NCI-H2196 treated with DMSO at 0.1 percent for 48 hours (cell line): Measurements from ENCODE around the gene KPTN.
"Not testable (repeated sequence)": the region's sequence is repeated elsewhere in the genome, so short reads cannot be mapped to it uniquely, and the experiment has no call there.

Experiments used
- DNase-seq: peaks from one replicate; lab custom pipeline; 2025; ENCODE audit not compliant: unreplicated experiment; lab: John Stamatoyannopoulos, UW

The KPTN gene

DNA sequence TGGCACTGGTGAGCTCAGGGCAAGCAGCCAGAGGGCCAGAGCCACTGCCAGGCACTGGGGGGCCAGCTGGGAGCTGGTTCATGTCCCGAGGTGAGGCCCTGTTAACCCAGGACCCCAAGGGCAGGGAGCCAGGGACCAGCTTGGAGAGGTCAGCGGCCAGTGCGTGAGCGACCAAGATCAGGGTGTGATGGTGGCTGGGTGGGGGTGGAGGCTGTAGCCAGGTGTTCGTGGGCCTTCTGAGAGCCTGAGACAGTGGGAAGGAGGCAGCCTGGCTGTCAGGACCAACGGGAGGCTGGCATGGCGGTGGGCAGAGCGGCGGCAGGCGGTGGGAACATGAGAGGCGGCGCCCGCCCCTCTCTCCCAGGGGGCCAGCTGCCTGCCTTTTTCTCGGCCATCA, 8.1 kb upstream of the KPTN start:
- no peak for DNase-seq

DNA sequence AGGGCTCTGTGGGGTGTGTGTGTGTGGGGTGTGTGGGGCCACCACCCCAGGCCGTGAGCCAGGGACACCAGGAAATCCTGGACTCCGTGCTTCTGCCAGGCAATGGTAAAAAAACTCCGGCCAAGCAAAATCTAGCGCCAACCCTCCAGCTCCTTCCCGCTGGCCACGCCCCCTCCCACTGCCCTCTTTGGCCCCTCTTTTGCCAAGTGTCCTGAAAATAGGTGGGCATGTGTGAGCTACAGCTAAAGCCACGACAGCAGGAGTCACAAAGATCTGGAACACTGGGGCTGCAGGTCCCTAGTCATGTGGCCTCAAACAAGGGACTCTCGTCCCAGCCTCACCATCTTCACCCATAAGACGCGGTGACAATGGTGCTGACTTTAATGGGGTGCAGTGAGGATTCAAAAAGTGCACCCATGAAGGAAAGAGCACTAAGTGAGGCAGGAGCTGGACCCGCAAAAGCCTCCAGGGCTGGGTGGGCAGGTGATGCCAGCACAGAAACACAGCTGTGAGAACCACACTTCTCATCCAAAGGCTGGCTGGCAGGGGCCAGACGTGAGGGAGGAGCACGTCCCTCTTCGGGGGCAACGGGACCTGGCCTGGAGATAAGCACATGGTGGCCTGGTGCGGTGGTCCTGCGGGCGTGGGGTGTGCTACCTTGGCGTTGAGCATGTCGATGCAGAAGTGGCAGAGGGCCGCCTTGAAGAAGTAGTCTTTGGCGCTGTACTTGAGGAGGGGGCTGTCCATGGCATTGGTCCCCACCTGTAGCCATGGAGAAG, 7.5 kb upstream of the KPTN start:
- no peak for DNase-seq

- no peak for DNase-seq
Measured at GRCh38 chr19:47490847-47491246, 6.8 kb upstream of the KPTN start.

DNA sequence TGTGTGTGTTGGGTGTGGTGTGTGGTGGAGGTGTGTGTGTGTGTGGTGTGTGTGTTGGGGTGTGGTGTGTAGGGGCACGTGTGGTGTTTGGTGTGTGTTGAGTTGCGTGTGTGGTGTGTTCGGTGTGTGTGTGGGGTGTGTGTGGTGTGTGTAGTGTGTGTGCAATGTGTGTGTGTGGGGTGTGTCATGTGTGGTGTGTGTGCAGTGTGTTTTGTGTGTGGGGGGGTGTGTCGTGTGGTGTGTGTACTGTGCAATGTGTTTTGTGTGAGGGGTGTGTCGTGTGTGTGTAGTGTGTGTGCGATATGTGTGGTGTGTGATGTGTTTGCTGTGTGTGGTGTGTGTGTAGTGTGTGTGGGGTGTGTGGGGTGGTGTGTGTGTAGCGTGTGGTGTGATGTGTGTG, 6.0 kb upstream of the KPTN start:
- DNase-seq: no peak

- DNase-seq: no peak
Measured at GRCh38 chr19:47489072-47489914, 5.3 kb upstream of the KPTN start.

GRCh38 chr19:47487551-47488515, 3.8 kb upstream of the KPTN start:
- DNase-seq: no peak

DNA sequence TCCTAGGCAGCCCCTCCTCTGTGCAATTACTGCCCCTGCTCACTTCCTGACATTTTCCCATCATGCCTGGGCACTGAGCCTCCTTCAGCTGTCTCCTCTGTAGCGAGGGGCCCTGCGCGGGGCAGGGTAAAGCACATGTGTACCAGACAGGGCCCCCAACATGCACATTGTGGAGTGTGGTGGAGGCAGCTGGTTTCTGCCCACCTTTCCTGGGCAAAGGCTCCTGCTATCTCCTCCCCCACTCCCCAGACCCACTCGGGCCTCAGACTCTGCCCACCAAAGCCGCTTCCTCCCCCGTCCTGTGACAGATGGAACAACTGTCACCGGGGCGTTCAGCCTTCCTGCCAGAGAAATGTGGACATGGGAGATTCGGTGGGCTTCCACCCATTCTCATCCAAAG, 2.9 kb upstream of the KPTN start:
- no peak for DNase-seq

DNA sequence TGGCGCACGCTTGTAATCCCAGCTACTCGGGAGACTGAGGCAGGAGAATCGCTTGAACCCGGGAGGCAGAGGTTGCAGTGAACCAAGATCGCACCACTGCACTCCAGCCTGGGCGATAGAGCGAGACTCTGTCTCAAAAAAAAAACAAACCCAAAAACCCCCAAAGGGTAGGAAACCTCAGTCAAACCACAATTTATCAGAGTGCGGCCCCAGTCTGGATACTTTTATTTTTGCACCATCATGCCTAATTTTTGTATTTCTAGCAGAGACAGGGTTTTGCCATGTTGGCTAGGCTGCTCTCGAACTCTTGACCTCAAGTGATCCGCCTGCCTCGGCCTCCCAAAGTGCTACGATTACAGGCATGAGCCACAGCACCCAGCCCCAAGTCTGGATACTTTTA, 2.2 kb upstream of the KPTN start:
- not testable (repeated sequence) for DNase-seq

GRCh38 chr19:47485210-47485609, 1.2 kb upstream of the KPTN start:
- no peak for DNase-seq

DNA sequence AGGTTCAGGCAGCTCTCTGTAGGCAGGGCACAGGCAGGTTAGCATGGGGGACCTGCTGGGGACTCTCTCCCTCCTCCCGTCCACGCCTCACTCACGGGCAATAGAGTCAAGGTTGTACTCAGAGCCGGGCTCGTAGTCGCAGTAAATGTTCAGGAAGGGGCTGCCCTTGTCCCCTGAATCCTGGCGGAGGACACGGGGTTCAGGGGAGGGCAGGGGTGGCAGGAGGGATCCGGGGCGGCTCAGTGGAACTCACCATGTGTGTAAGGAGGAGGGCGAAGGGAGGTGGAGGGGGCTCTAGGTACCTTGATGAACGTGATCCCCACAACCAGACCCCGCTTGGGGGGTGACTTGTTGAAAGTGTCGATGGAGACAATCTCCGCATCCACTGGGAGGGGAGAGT, 819 bp downstream of the KPTN start:
- no peak for DNase-seq

DNA sequence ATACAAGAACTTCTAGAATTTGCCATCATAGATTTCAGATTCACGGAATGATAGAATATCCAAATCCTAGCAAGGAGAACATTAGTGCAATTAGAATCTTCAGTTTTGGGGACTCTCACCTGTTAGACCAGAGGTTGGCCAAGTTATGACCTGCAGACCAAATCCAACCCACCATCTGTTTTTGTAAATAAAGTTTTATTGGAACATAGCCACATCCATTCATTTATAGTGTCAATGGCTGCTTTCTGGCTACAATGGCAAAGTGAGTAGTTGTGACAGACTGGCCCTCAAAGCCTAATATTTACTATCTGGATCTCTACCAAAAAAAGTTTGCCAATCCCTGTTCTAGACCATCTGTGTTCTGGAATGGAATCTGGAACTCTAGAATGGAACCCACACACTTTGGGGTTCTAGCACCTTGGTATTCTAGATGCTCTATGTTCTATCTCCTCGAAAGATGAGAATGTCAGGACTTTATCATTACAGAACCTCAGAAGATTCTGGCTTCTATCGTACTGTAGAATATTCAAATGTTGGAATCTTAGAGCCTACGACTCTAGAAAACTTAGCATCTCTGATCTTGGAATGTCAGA, 2.5 kb downstream of the KPTN start:
- no peak for DNase-seq

- no peak for DNase-seq
Measured at GRCh38 chr19:47480658-47481057, 3.4 kb downstream of the KPTN start.

DNA sequence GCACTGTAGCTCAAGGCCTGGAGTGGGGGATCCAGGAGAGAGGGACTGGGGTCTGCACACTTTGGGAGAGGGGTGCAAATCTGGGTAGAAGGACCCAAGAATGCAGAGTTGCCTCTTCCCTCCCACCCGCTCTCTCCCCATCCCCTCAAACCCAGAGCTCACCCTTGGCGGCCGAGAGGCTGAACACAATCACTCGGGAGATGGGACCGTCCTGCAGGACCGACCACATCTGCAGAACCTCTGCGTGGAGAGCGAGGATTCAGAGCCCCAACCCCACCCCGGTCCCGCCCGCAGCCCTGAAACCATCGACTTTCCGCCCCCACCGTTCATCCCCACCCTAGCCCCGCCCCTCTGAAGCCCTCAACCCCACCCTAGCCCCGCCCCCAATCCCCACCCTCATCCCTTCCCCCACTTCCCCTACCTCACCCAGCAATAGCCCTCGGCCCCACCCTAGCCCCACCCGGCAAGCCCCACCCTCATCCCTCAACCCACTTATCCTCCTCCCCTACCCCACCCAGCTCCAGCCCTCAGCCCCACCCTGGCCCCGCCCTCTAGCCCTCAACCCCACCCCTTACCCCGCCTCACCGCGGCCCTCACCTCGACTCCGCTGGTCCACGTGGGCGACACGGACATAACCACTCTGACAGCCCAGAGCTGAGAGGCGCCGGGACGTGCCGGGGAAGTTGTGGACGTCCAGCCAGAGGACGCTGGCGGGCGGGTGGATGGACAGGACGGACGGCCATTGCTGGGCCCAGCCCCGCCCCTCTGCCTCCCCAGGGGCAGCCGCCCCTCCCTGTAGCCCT, 4.1 kb downstream of the KPTN start:
- no peak for DNase-seq

- no peak for DNase-seq
Measured at GRCh38 chr19:47476438-47476972, 7.5 kb downstream of the KPTN start.

DNA sequence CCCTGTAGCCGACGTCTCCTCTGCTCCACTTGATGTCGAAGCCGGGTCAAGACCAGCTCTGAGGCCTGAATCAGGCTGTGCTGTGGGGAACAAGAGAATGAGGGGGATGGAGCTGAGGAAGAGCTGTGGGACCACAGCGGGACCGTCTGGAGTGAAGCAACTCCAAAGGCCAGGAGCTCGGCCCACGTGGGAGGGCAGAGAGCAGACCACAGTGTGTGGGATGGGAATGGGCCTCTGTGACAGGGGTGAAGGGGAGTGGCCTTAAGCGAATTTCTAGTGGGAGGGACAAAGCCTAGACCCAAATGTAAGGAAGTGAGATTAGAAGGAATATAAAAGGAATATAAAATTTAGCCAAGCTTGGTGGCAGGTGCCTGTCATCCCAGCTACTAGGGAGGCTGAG, 8.6 kb downstream of the KPTN start:
- DNase-seq: no peak

DNA sequence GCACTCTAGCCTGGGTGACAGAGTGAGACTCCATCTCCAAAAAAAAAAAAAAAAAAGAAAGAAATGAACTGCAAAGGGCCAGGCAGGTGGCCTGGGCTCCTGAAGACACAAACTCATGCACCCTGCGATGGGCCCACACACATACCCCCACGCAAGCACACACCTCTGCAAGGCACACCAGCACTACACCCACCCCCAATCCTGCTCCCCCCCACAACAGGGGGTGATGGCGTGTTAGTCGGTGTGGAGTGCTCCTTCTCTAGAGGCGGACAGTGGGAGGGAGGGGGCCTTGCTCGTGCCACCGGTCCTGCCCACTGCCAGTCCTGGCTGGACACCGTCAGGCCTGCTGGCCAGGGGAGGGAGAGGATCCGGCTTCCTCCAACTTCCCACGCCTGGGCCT, 10.7 kb downstream of the KPTN start:
- DNase-seq: no peak

DNA sequence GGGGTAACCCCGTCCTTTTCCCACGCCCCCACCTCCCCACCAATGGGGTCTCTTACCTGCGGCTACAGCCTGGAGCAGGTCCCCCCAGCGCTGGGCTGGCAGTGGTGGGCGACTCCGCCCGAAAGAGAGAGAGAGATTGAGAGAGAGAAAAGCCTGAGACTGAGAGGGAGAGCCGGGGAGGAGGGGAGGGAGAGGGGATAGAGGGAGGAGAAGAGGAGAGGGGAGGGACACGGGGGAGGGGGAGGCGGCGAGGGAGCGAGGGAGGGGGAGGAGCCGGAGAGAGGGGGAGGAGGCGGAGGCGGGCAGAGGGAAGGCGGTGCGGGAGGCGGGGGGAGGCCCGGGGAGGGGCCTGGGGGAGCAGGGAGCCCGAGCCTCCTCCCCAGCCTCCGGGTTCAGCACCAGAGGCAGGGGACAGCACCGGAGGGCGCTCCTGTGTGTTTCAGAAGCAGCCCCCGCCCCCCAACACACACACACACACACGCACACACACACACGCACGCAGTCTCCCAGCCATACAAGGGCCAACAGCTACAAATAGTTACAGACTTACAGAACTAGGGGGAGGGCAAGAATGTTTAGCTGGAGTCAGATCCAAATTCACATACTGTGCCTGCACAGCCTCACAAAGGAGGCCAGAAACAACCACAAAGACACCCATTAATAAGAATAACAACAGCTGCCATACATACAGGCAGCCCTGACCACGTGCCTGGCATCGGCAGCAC, 12.1 kb downstream of the KPTN start, which contains the start of gene SLC8A2:
Gene SLC8A2 (minus strand): TSS at position 161 of the 725 bp plus-strand sequence. CDS start 5,490 bp downstream, outside the sequence.
- DNase-seq: peak; percentile 63

- no peak for DNase-seq
Measured at GRCh38 chr19:47471381-47471732, 12.7 kb downstream of the KPTN start.
